AG04449 (cell line): ENCODE data around the gene BRME1.

Experiments used
- CTCF ChIA-PET: fragments of 350-600 bp; formaldehyde crosslinking; extraction: SDS; loops from one replicate; lab custom pipeline; 2021; ENCODE audit warnings: antibody characterized with exemption; lab: Yijun Ruan, JAX
- POLR2A ChIA-PET: fragments of 400-600, 350-600 bp; formaldehyde crosslinking; extraction: SDS; loops from one replicate; lab custom pipeline; 2020; ENCODE audit warnings: antibody characterized with exemption, inconsistent platforms; lab: Yijun Ruan, JAX
- DNase-seq: peaks from one replicate; pipeline ENCODE4 v3.0.0-alpha.2; 2010; ENCODE audit warnings: low read depth, low spot score
- H3K4me3 ChIP-seq: 2 replicates; pipeline ENCODE4 v1.5.1; 2011; ENCODE audit warnings: low read depth, mild to moderate bottlenecking, control low read depth, low read length
- CTCF ChIP-seq: IDR thresholded peaks from one replicate; pipeline ENCODE4 v1.5.1; 2011; ENCODE audit warnings: mild to moderate bottlenecking, moderate library complexity, low read length, control low read depth, inconsistent platforms; ENCODE audit not compliant: insufficient read depth; ENCODE audit errors: missing control alignments

The BRME1 gene

GRCh38 chr19:13899912-13900584 is 5.9 kb downstream of the BRME1 start:
- POLR2A ChIA-PET, result no interaction called here
- DNase-seq, result no peak
- no peak for TF ChIP-seq CTCF
- CTCF ChIA-PET, result interaction anchor here (1.0 to 3.2 kb wide), 3 partner anchors 11 to 19 kb away, joined by 4 to 10 read pairs (median 5); no protein-coding TSS in a partner anchor
- H3K4me3 ChIP-seq, result no peak overlapping the region

- POLR2A ChIA-PET, result no interaction called here
Measured at GRCh38 chr19:13899393-13899792, 6.5 kb downstream of the BRME1 start.

GRCh38 chr19:13896227-13896626 is 9.7 kb downstream of the BRME1 start:
- no peak overlapping the region for H3K4me3 ChIP-seq
- CTCF ChIA-PET, result no interaction called here
- no peak for DNase-seq
- POLR2A ChIA-PET, result no interaction called here
- no peak for TF ChIP-seq CTCF

More at GRCh38 chr19:13899393-13899792, 6.5 kb downstream of the BRME1 start:
- H3K4me3 ChIP-seq, result no peak overlapping the region
- no peak for DNase-seq
- CTCF ChIA-PET, result interaction anchor here (1.0 to 3.2 kb wide), 3 partner anchors 11 to 19 kb away, joined by 4 to 10 read pairs (median 5); no protein-coding TSS in a partner anchor
- no peak for TF ChIP-seq CTCF

- POLR2A ChIA-PET, result no interaction called here
- CTCF ChIA-PET, result interaction anchor here (1.3 kb wide), 2 partner anchors 11 to 13 kb away, joined by 3 to 6 read pairs; no protein-coding TSS in a partner anchor
Measured at GRCh38 chr19:13894552-13894951, 11.4 kb downstream of the BRME1 start.

GRCh38 chr19:13892870-13893269 is 13.0 kb downstream of the BRME1 start:
- no peak for TF ChIP-seq CTCF
- no peak overlapping the region for H3K4me3 ChIP-seq
- ChIA-PET CTCF (interaction anchor here (1.1 to 1.4 kb wide), 4 partner anchors 8 to 13 kb away, joined by 3 to 5 read pairs (median 4); no protein-coding TSS in a partner anchor), POLR2A (no interaction called here)
- no peak for DNase-seq

More at GRCh38 chr19:13894552-13894951, 11.4 kb downstream of the BRME1 start:
- no peak for DNase-seq
- no peak overlapping the region for H3K4me3 ChIP-seq
- TF ChIP-seq CTCF, result no peak

- CTCF ChIA-PET, result interaction anchor here (1.4 kb wide), 1 partner anchor 185 kb away, joined by 4 read pairs; no protein-coding TSS in a partner anchor
- TF ChIP-seq CTCF, result no peak
- H3K4me3 ChIP-seq, result no peak overlapping the region
- POLR2A ChIA-PET, result no interaction called here
- DNase-seq, result no peak
Measured at GRCh38 chr19:13890136-13890535, 15.8 kb downstream of the BRME1 start.
